VCaP (cell line): ENCODE data around the gene GGPS1.

Source experiments
- H3K27ac ChIP-seq: fragments of 450-650 bp; 2 replicates; pipeline ENCODE4 v1.5.1; 2017
- CTCF ChIP-seq: fragments of 450-650 bp; conservative IDR thresholded peaks from 2 replicates; pipeline ENCODE4 v1.5.1; 2017; ENCODE audit warnings: mild to moderate bottlenecking, moderate library complexity

The GGPS1 gene

GRCh38 chr1:235295902-235296350 lies 32.4 kb upstream of the GGPS1 start:
- no peak for TF ChIP-seq CTCF
- peak overlapping the region; percentile 73 for H3K27ac ChIP-seq

GRCh38 chr1:235296729-235297128 lies 31.6 kb upstream of the GGPS1 start:
- H3K27ac ChIP-seq = peak overlapping the region; percentile 73

GRCh38 chr1:235297579-235297978 lies 30.8 kb upstream of the GGPS1 start:
- peak overlapping the region; percentile 73; the same call in 1 of the 2 replicates for H3K27ac ChIP-seq
- TF ChIP-seq CTCF = no peak

More at GRCh38 chr1:235296729-235297128, 31.6 kb upstream of the GGPS1 start:
- TF ChIP-seq CTCF = no peak

- H3K27ac ChIP-seq = peak overlapping the region; percentile 27
- no peak for TF ChIP-seq CTCF
Observed at GRCh38 chr1:235298758-235299157, 29.6 kb upstream of the GGPS1 start.

- peak overlapping the region; percentile 27 for H3K27ac ChIP-seq
Observed at GRCh38 chr1:235299169-235299858, 29.1 kb upstream of the GGPS1 start.

GRCh38 chr1:235302143-235302542 lies 26.2 kb upstream of the GGPS1 start:
- H3K27ac ChIP-seq = no peak overlapping the region
- TF ChIP-seq CTCF = no peak

More at GRCh38 chr1:235299169-235299858, 29.1 kb upstream of the GGPS1 start:
- no peak for TF ChIP-seq CTCF

GRCh38 chr1:235304549-235305451 lies 23.6 kb upstream of the GGPS1 start:
- H3K27ac ChIP-seq = peak overlapping the region; percentile 34
- no peak for TF ChIP-seq CTCF
